NCI-H2107 treated with DMSO at 0.1 percent for 48 hours (cell line): ENCODE data around the gene RASL10B.
"Not testable (repeated sequence)": the region's sequence is repeated elsewhere in the genome, so short reads cannot be mapped to it uniquely, and the experiment has no call there.

Source experiments
- DNase-seq: peaks from one replicate; lab custom pipeline; 2025; ENCODE audit not compliant: unreplicated experiment; lab: John Stamatoyannopoulos, UW

Gene RASL10B

DNA sequence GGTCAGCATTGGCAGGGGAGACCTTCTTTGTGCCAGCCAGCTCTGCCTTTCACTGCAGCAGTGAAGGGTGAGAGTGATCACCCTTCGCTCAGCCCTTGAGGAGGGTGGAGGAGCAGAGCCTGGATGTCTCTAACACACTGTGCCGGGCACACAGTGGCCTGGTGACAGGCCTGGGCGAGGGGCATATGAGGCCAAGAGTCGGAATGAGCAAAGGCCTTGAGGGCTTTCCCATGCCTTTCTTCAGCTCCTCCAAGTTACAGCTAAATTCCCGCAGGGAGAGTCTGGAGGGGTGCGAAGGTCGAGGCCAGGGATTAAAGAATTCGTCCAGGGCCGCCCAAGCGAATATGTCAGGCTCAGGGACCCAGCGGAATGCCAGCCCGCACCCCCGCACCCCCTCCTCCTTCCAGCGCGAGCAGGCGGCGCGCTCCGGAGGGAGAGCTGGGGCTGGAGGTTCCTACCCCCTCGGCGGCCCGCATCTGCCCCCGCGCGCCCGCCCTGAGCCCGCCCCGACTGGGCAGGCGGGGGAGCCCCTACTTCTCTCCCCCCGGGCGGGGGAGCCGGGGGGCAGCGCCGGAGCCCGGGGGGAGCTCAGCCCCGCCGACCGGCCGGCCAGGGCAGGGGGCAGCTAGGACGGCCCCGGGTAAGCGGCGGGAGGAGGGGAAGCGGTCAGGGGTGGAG lies at the start of gene RASL10B:
Gene RASL10B, plus strand, starts transcription at position 401 of the 678 bp plus-strand sequence. CDS start 3,546 bp downstream, outside the sequence.
- DNase-seq = no peak

- no peak for DNase-seq
Observed at GRCh38 chr17:35683591-35683990, 47.8 kb upstream of the RASL10B start.

- DNase-seq = no peak
Observed at GRCh38 chr17:35684055-35684802, 47.2 kb upstream of the RASL10B start.

GRCh38 chr17:35692512-35693210 lies 38.8 kb upstream of the RASL10B start:
- DNase-seq = no peak

- DNase-seq = no peak
Observed at GRCh38 chr17:35693662-35694061, 37.8 kb upstream of the RASL10B start.

DNA sequence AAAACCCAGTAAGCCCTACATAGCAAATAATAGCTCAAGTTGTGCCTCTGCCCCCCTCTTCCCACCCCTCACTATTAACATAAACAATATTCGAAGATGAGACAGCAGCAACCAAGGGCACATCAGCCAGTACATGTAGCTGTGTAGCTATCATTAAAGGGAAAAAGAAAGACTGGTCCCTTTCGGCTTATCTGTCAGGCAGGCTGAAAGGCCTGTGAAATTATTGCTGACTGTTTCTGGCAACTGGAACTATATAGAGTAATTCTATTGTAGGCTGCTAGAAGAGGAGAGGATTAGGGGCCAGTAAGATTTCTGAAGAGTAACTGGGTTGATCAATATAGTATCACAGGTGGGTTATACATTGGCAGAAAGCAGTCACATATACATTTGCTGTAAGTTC lies 36.5 kb upstream of the RASL10B start:
- no peak for DNase-seq

DNA sequence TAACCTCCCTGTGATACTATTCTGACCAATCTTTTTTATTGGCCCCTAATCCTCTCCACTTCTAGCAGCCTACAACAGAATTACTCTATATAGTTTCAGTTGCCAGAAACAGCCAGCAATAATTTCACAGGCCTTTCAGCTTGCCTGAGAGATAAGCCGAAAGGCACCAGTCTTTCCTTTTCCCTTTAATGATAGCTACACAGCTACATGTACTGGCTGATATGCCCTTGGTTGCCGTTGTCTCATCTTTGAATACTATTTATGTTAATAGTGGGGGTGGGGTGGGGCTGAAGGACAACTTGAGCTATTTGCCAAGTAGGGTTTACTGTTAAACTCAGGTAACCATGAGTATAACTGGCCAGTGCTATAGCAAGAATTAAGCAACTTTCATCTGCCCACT lies 35.8 kb upstream of the RASL10B start:
- no peak for DNase-seq

DNA sequence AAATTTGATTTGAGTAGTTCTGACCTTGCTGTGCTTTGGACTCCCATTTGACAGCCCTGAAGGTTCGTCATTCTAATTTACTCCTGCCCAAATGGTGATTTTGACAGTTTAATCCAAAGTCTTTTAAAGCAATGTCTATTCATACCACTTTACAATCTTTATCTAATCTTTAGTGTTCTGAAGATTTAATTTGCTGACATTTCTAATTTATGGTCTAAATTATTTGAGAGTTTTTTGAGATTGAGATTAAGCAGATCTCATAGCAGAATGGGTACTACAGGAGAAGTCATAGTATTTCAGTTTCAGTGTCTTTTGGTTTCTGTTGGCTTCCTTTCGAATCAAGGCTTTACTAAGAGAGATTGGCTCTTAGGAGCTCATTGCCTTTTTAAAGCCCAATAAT lies 32.6 kb upstream of the RASL10B start:
- no peak for DNase-seq

DNA sequence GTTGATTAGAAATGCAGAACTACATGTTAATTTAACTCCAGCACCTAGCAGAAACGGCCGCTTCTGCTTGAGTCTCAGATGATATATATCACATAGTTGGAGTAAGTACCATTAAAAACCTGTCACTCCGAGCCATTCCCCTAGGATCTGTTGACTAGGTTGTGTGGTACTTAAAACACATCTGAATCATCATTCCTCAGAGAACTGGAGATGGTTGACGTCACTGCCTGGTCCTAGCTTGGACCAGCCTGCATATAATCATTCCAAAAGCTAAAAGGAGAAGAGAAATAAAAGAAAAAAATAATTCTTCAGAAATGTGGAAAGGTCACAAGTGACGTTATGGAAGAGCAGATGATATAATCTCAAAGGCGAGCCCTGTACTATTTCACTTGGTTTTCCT lies 31.3 kb upstream of the RASL10B start:
- no peak for DNase-seq

- DNase-seq = no peak
Observed at GRCh38 chr17:35701491-35701890, 29.9 kb upstream of the RASL10B start.

GRCh38 chr17:35703308-35703707 lies 28.1 kb upstream of the RASL10B start:
- DNase-seq = not testable (repeated sequence)

- no peak for DNase-seq
Observed at GRCh38 chr17:35705230-35705629, 26.2 kb upstream of the RASL10B start.

DNA sequence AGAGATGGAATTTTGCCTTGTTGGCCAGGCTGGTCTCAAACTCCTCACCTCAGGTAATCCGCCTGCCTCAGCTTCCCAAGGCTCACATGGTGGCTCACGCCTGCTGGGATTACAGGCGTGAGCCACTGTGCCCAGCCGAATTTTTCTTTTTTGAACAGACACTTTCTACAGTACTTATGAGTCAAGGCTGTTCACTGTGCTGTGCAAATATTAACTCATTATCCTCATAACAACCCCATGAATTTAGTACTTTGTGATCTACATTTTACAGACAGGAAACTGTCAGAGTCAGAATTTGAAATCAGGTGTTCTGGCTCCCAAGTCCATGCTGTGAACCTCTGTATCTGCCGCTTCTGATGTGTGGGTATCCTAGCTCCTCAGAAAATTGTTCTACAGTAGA lies 25.7 kb upstream of the RASL10B start:
- no peak for DNase-seq

DNA sequence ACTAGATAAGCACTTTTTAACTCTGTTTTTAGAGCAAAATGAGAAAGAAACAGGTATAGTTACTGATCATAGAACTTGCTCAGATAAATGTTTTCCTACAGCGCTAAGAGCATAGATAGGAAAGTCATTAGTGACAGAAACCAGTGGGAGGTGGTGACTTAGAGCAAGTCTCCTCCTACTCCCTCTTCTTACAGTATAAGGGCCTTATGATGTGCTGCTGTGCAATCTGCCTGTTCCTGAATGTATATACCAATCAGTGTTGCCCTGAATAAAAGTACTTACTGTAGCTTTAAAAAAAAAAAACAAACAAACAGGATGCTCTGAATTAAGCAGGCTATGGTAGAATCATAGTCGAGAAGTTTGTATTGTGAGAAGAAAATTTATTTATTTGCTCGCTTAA lies 23.3 kb upstream of the RASL10B start:
- DNase-seq = no peak

DNA sequence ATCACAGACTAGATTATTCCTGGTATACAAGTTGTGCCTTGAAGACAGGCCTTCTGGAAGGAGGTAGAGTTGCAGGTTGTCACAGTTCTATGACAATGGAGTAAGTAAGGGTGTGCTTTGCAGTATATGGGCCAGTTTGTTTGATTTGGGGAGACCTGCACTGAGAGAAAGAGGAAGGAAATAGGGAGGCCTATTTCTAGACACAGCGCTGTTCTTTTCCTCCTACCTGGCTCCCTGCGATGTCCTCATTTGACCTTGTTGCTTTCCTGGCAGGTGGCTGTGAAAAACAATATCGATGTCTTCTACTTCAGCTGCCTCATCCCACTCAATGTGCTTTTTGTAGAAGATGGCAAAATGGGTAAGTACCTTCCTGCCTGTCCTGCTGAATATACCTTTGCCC lies 22.5 kb upstream of the RASL10B start:
- peak; percentile 22 for DNase-seq

GRCh38 chr17:35709874-35710273 lies 21.6 kb upstream of the RASL10B start:
- no peak for DNase-seq

GRCh38 chr17:35710950-35711349 lies 20.5 kb upstream of the RASL10B start:
- no peak for DNase-seq

- no peak for DNase-seq
Observed at GRCh38 chr17:35713069-35713728, 18.2 kb upstream of the RASL10B start.

- no peak for DNase-seq
Observed at GRCh38 chr17:35714988-35715387, 16.5 kb upstream of the RASL10B start.

DNA sequence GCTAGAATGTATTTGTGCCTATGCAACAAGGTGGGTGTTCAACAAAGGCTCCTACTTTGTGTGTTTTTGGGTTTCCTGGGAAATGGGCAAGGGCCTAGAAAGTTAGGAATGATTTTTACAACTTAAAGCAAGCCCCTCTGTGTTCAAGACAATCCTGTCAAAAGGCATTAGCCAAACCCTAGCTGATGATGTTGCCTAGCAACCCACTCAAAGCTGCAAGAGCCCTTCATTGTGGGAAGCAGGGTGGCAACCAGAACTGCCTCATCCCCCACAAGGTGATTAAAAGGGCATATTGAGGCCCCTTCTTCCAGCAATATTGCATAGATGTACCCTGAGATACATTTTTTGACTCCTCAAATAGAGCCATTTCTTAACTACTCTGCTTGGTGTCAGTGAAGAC lies 16.0 kb upstream of the RASL10B start:
- DNase-seq = no peak

GRCh38 chr17:35716173-35716572 lies 15.3 kb upstream of the RASL10B start:
- DNase-seq = no peak
